Type B pancreatic cell (in vitro differentiated cells): ENCODE results near the gene CPEB4. TPM values are rescaled to one million over a fixed set of nuclear protein-coding genes. Genes with fewer than 3 reads are reported as not detected.

Experiments
- DNase-seq: peaks from one replicate; pipeline ENCODE4 v3.0.0; 2021; ENCODE audit warnings: mixed read lengths; ENCODE audit not compliant: unreplicated experiment; ENCODE audit errors: extremely low spot score
- H3K27ac Mint-ChIP-seq: 2 replicates; pipeline ENCODE4 v1.8.0; 2021; ENCODE audit warnings: mild to moderate bottlenecking, mixed read lengths
- H3K27me3 Mint-ChIP-seq: 2 replicates; pipeline ENCODE4 v1.8.0; 2021; ENCODE audit warnings: mixed read lengths
- H3K36me3 Mint-ChIP-seq: 2 replicates; pipeline ENCODE4 v1.8.0; 2021; ENCODE audit warnings: mixed read lengths
- H3K4me1 Mint-ChIP-seq: one replicate; pipeline ENCODE4 v1.8.0; 2021; ENCODE audit warnings: mixed read lengths; ENCODE audit not compliant: unreplicated experiment
- H3K4me3 Mint-ChIP-seq: 2 replicates; pipeline ENCODE4 v1.8.0; 2021; ENCODE audit warnings: mild to moderate bottlenecking, mixed read lengths
- H3K9me3 Mint-ChIP-seq: 2 replicates; pipeline ENCODE4 v1.8.0; 2021; ENCODE audit warnings: mixed read lengths
- total RNA-seq: library from RNA; stranded (reverse); gene quantifications from 2 replicates; pipeline ENCODE4 v1.2.1, GENCODE V29; 2021; ENCODE audit warnings: low replicate concordance
- TF ChIP-seq, protein P1 (sequence below): fragments of 200-600 bp; sonication (generic); conservative IDR thresholded peaks from 2 replicates; pipeline ENCODE4 v1.5.0; 2021; ENCODE audit warnings: antibody characterized with exemption, mild to moderate bottlenecking

Gene CPEB4
- total RNA-seq, 1 donor from 2014 or later, result 53.2 TPM

GRCh38 chr5:173961418-173961817 is 73.3 kb downstream of the CPEB4 start:
- peaks cover 20% of the 10 kb centered on the region for H3K4me1 Mint-ChIP-seq
- peaks cover 8% of the 10 kb centered on the region for H3K36me3 Mint-ChIP-seq
- no peak for DNase-seq
- no peaks in the 10 kb centered on the region for H3K9me3 Mint-ChIP-seq
- no peak overlapping the region for H3K27ac Mint-ChIP-seq
- H3K4me3 Mint-ChIP-seq, result no peak overlapping the region
- H3K27me3 Mint-ChIP-seq, result no peaks in the 10 kb centered on the region
- TF ChIP-seq, protein P1, sequence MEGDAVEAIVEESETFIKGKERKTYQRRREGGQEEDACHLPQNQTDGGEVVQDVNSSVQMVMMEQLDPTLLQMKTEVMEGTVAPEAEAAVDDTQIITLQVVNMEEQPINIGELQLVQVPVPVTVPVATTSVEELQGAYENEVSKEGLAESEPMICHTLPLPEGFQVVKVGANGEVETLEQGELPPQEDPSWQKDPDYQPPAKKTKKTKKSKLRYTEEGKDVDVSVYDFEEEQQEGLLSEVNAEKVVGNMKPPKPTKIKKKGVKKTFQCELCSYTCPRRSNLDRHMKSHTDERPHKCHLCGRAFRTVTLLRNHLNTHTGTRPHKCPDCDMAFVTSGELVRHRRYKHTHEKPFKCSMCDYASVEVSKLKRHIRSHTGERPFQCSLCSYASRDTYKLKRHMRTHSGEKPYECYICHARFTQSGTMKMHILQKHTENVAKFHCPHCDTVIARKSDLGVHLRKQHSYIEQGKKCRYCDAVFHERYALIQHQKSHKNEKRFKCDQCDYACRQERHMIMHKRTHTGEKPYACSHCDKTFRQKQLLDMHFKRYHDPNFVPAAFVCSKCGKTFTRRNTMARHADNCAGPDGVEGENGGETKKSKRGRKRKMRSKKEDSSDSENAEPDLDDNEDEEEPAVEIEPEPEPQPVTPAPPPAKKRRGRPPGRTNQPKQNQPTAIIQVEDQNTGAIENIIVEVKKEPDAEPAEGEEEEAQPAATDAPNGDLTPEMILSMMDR, result no peak

DNA sequence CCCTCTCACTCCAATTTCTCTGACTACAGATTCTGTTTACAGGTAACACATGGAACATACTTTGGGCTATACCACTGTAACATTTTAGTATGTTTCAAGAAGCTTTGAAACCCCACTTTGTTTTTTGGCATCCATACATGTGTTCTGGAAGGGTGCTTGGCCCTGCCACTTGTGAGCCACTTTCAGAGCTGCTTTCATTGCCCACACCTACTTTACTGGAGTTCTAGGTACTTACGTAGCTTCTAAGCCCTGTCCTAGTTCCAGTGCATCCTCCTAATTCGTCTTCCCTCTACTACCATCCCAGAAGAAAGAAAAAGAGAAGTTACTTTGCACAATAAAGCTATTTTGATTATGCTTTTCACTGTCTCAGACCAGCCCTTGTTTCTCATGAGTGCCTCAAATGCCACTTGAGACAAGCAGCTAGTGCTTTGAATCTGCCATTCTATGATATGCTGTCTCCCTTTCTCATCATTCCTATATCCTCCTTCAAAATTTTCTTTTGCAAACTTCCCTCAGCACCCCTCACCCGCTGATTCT is 74.4 kb downstream of the CPEB4 start:
- H3K36me3 Mint-ChIP-seq, result peaks cover 8% of the 10 kb centered on the region
- no peaks in the 10 kb centered on the region for H3K27me3 Mint-ChIP-seq
- H3K4me3 Mint-ChIP-seq, result no peak overlapping the region
- H3K4me1 Mint-ChIP-seq, result peaks cover 23% of the 10 kb centered on the region
- no peak overlapping the region for H3K27ac Mint-ChIP-seq
- no peak for DNase-seq
- no peaks in the 10 kb centered on the region for H3K9me3 Mint-ChIP-seq
- TF ChIP-seq, protein P1, result no peak

- peak overlapping the region; percentile 82 for H3K27ac Mint-ChIP-seq
These were observed 75.2 kb downstream of the CPEB4 start for GRCh38 chr5:173963182-173963838.

DNA sequence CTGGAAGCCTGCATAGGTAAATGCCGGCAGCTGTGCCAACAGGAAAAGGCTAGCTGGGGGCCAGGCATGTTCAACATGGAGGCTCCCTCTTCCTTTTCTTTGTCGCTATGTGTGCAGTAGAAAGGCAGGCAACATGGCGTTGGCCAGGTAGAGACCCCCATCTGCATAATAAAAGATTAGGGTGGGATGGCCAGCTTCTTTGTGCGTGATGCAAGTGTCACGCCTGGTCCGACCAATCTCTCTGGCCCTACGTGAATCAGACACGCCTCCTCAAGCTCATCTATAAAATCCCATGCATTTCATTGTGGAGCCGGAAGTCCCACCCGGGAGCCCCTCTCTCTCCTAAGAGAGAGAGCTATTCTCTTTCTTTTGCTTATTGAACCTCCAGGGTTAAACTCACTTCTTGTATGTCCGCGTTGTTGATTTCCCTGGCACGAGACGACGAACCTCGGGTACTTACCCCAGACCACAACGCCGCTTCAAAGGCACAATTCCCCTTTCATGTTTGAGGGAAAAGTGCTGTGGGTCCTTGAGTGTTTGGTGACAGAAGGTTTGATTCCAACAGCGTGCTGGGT is 75.8 kb downstream of the CPEB4 start:
- Mint-ChIP-seq H3K36me3 (peaks cover 5% of the 10 kb centered on the region), H3K27ac (peak overlapping the region; percentile 82), H3K27me3 (no peaks in the 10 kb centered on the region), H3K4me1 (peaks cover 38% of the 10 kb centered on the region), H3K4me3 (peak overlapping the region; percentile 69), H3K9me3 (no peaks in the 10 kb centered on the region)
- TF ChIP-seq, protein P1, result no peak
- no peak for DNase-seq

More at GRCh38 chr5:173963182-173963838, 75.2 kb downstream of the CPEB4 start:
- peak overlapping the region; percentile 69 for H3K4me3 Mint-ChIP-seq
- DNase-seq, result no peak
- no peaks in the 10 kb centered on the region for H3K27me3 Mint-ChIP-seq
- H3K9me3 Mint-ChIP-seq, result no peaks in the 10 kb centered on the region
- H3K4me1 Mint-ChIP-seq, result peaks cover 31% of the 10 kb centered on the region
- H3K36me3 Mint-ChIP-seq, result peaks cover 5% of the 10 kb centered on the region
- TF ChIP-seq, protein P1, result no peak

- peaks cover 2% of the 10 kb centered on the region for H3K27me3 Mint-ChIP-seq
- TF ChIP-seq, protein P1, result no peak
- H3K4me1 Mint-ChIP-seq, result peaks cover 43% of the 10 kb centered on the region
- peaks cover 5% of the 10 kb centered on the region for H3K36me3 Mint-ChIP-seq
- DNase-seq, result no peak
- no peaks in the 10 kb centered on the region for H3K9me3 Mint-ChIP-seq
- H3K4me3 Mint-ChIP-seq, result no peak overlapping the region
- H3K27ac Mint-ChIP-seq, result peak overlapping the region; percentile 63
These were observed 76.4 kb downstream of the CPEB4 start for GRCh38 chr5:173964506-173964905.
